Sigmoid colon (tissue), 4 donors: ENCODE measurements around the gene SEC23IP.

Experiments
- CTCF ChIP-seq, 4 experiments: fragments of 450-650 bp in 3 of 4; fragments of 200-600 bp in 1 of 4; IDR thresholded peaks; one replicate each; pipeline ENCODE4 v1.5.1; 2016 to 2019; ENCODE audit warnings: antibody characterized with exemption in 4 of 4, mild to moderate bottlenecking in 3 of 4, moderate library complexity in 2 of 4
- EP300 ChIP-seq, 4 donors: sonication (generic); formaldehyde crosslinking; IDR thresholded peaks; one replicate each; pipeline ENCODE4 v1.6.1; 2017; ENCODE audit warnings: antibody characterized with exemption in 4 of 4
- POLR2A ChIP-seq, 2 donors: fragments of 450-650 bp; IDR thresholded peaks; one replicate each; pipeline ENCODE4 v1.6.1; 2016; ENCODE audit warnings: antibody characterized with exemption in 2 of 2, mild to moderate bottlenecking in 2 of 2, moderate library complexity in 2 of 2

GRCh38 chr10:119942973-119943372, 50.4 kb downstream of the SEC23IP start:
- TF ChIP-seq POLR2A (IDR thresholded peaks at IDR 0.05) (no peak), CTCF (IDR thresholded peaks at IDR 0.05) (no peak), EP300 (IDR thresholded peaks at IDR 0.05) (no peak)
